Keratinocyte (primary cell): ENCODE data around the gene RABGAP1. TPM values are rescaled to one million over a fixed set of nuclear protein-coding genes. Genes with fewer than 3 reads are reported as not detected.

Experiments
- DNase-seq: peaks from one replicate; pipeline ENCODE4 v3.0.0-alpha.2; 2011; ENCODE audit warnings: low read depth, missing footprints, low spot score
- FAIRE-seq: peaks from 2 replicates; lab custom pipeline; 2011; peaks lifted over from hg19 to GRCh38; lab: Jason Lieb, UNC
- H2AFZ ChIP-seq: 2 replicates; pipeline ENCODE4 v1.6.0; 2012; ENCODE audit warnings: low read length, control low read depth, inconsistent platforms; ENCODE audit not compliant: control insufficient read depth
- H3K27ac ChIP-seq: 2 replicates; pipeline ENCODE4 v1.5.1; 2011; ENCODE audit warnings: low read length; ENCODE audit not compliant: control insufficient read depth, insufficient read depth
- H3K27me3 ChIP-seq: 3 replicates; pipeline ENCODE4 v1.6.0; 2011; ENCODE audit warnings: low read length; ENCODE audit not compliant: control insufficient read depth, insufficient read depth; ENCODE audit errors: extremely low read depth
- H3K36me3 ChIP-seq, 2 experiments: 2 replicates in 1 of 2; 3 replicates in 1 of 2; pipeline ENCODE4 v1.5.1; 2011; ENCODE audit warnings: low read length in 2 of 2, mild to moderate bottlenecking in 1 of 2; ENCODE audit not compliant: control insufficient read depth in 2 of 2, insufficient read depth in 2 of 2; ENCODE audit errors: extremely low read depth in 1 of 2
- H3K4me1 ChIP-seq: 3 replicates; pipeline ENCODE4 v1.5.1; 2011; ENCODE audit warnings: low read length; ENCODE audit not compliant: control insufficient read depth, insufficient read depth; ENCODE audit errors: extremely low read depth
- H3K4me2 ChIP-seq: 3 replicates; pipeline ENCODE4 v1.6.0; 2011; ENCODE audit warnings: low read depth, low read length; ENCODE audit not compliant: control insufficient read depth, insufficient read depth; ENCODE audit errors: extremely low read depth
- H3K4me3 ChIP-seq, 3 experiments: fragments of 200-600 bp in 1 of 3; sonication (generic) in 1 of 3; 2 replicates in 2 of 3; 3 replicates in 1 of 3; pipeline ENCODE4 v1.5.1; 2011 to 2016; ENCODE audit warnings: low read length in 3 of 3, mild to moderate bottlenecking in 3 of 3, control low read depth in 2 of 3, inconsistent platforms in 1 of 3, low read depth in 1 of 3, mixed read lengths in 1 of 3, mixed run types in 1 of 3, moderate library complexity in 1 of 3; ENCODE audit not compliant: control insufficient read depth in 2 of 3, insufficient read depth in 2 of 3; ENCODE audit errors: extremely low read depth in 1 of 3
- H3K79me2 ChIP-seq: 2 replicates; pipeline ENCODE4 v1.6.0; 2012; ENCODE audit warnings: low read length; ENCODE audit not compliant: control insufficient read depth, insufficient read depth
- H3K9ac ChIP-seq: 3 replicates; pipeline ENCODE4 v1.6.0; 2011; ENCODE audit warnings: low read length; ENCODE audit not compliant: control insufficient read depth, insufficient read depth; ENCODE audit errors: extremely low read depth
- H3K9me1 ChIP-seq: 3 replicates; pipeline ENCODE4 v1.6.0; 2011; ENCODE audit warnings: low read length; ENCODE audit not compliant: control insufficient read depth, insufficient read depth; ENCODE audit errors: extremely low read depth
- H3K9me3 ChIP-seq: 2 replicates; pipeline ENCODE4 v1.5.1; 2012; ENCODE audit warnings: low read depth, low read length; ENCODE audit not compliant: control insufficient read depth
- H4K20me1 ChIP-seq: 3 replicates; pipeline ENCODE4 v1.6.0; 2011; ENCODE audit warnings: low read length; ENCODE audit not compliant: control insufficient read depth, insufficient read depth; ENCODE audit errors: extremely low read depth
- CTCF ChIP-seq, 3 experiments: IDR thresholded peaks in 1 of 3; conservative IDR thresholded peaks in 1 of 3; optimal IDR thresholded peaks in 1 of 3; 2 replicates in 2 of 3; 3 replicates in 1 of 3; pipeline versions ENCODE3 to v1.5.1; 2011; ENCODE audit warnings: low read length in 3 of 3, mild to moderate bottlenecking in 3 of 3, moderate library complexity in 2 of 3, control low read depth in 1 of 3, inconsistent platforms in 1 of 3; ENCODE audit not compliant: insufficient read depth in 2 of 3; ENCODE audit errors: extremely low read depth in 1 of 3
- EZH2 ChIP-seq: IDR thresholded peaks from one replicate; pipeline ENCODE4 v1.6.1; 2012; ENCODE audit warnings: inconsistent platforms, mild to moderate bottlenecking, low read length, moderate library complexity
- dilution Hi-C: fragments of 300-500 bp; cut with MboI; formaldehyde crosslinking; loops from one replicate; pipeline ENCODE4 v1.7.0; 2020; ENCODE audit warnings: low sequenced_read_pairs; ENCODE audit not compliant: extremely low pct_ligation_motif_present
- polyA plus RNA-seq, 5 experiments: library from polyadenylated mRNA; depleted of rRNA in 3 of 5; stranded (reverse) in 3 of 5; stranded (forward) in 1 of 5; unstranded in 1 of 5; fragments of >200 nt; gene quantifications; 1 replicate in 1 of 5; 2 replicates in 3 of 5; 3 replicates in 1 of 5; pipeline versions ENCODE4 v1.2.1 to v1.2.3, GENCODE V29; 2011 to 2012; ENCODE audit warnings: missing spikeins in 2 of 5, low read depth in 1 of 5, low replicate concordance in 1 of 5

RABGAP1 gene
- polyA plus RNA-seq, 1 donor (not counting 4 experiments of a cell fraction or from before 2014, with no cell fraction given), result 40.6 TPM

GRCh38 chr9:122961139-122961538, 20.3 kb downstream of the RABGAP1 start:
- TF ChIP-seq CTCF (optimal IDR thresholded peaks at IDR 0.05 in 1 of 3, IDR thresholded peaks at IDR 0.05 in 1 of 3, conservative IDR thresholded peaks at IDR 0.05 in 1 of 3; ENCODE audit: extremely low read depth in 1 of 3, insufficient read depth in 2 of 3, low read length in 3 of 3), result no peak
- no peak for TF ChIP-seq EZH2
- H3K9ac ChIP-seq, result no peak overlapping the region
- no peak overlapping the region for H3K4me3 ChIP-seq
- H3K27me3 ChIP-seq, result no peaks in the 10 kb centered on the region
- peaks cover 0 to 9% of the 10 kb centered on the region in 2 experiments for H3K36me3 ChIP-seq
- H2AFZ ChIP-seq, result no peak overlapping the region
- dilution Hi-C loops, result no loop called here
- H3K9me1 ChIP-seq, result no peaks in the 10 kb centered on the region
- H3K9me3 ChIP-seq, result no peaks in the 10 kb centered on the region
- H3K27ac ChIP-seq, result no peak overlapping the region
- H3K4me2 ChIP-seq, result no peak overlapping the region
- FAIRE-seq (no peak), DNase-seq (no peak)
- no peaks in the 10 kb centered on the region for H3K4me1 ChIP-seq
- peaks cover 3% of the 10 kb centered on the region for H3K79me2 ChIP-seq
- no peaks in the 10 kb centered on the region for H4K20me1 ChIP-seq

GRCh38 chr9:122975196-122975595, 34.4 kb downstream of the RABGAP1 start:
- TF ChIP-seq CTCF (optimal IDR thresholded peaks at IDR 0.05 in 1 of 3, IDR thresholded peaks at IDR 0.05 in 1 of 3, conservative IDR thresholded peaks at IDR 0.05 in 1 of 3; ENCODE audit: extremely low read depth in 1 of 3, insufficient read depth in 2 of 3, low read length in 3 of 3) (no peak), EZH2 (no peak)
- DNase-seq, result no peak
- H4K20me1 ChIP-seq, result no peaks in the 10 kb centered on the region
- no peak overlapping the region for H3K4me2 ChIP-seq
- no peaks in the 10 kb centered on the region for H3K9me3 ChIP-seq
- peaks cover 0 to 3% of the 10 kb centered on the region in 2 experiments for H3K36me3 ChIP-seq
- no peaks in the 10 kb centered on the region for H3K9me1 ChIP-seq
- H3K27me3 ChIP-seq, result no peaks in the 10 kb centered on the region
- no peak for FAIRE-seq
- H3K4me1 ChIP-seq, result no peaks in the 10 kb centered on the region
- H3K79me2 ChIP-seq, result peaks cover 8% of the 10 kb centered on the region
- H3K9ac ChIP-seq, result no peak overlapping the region
- H3K4me3 ChIP-seq, result no peak overlapping the region
- no peak overlapping the region for H2AFZ ChIP-seq
- no peak overlapping the region for H3K27ac ChIP-seq
- dilution Hi-C loops, result no loop called here
